IPS-18a (cell line): ENCODE measurements around the gene SGCA.

Source experiments
- H3K27ac ChIP-seq: one replicate; pipeline ENCODE4 v1.5.1; 2013; ENCODE audit warnings: low read length
- H3K27me3 ChIP-seq: one replicate; pipeline ENCODE4 v1.6.1; 2013; ENCODE audit warnings: mild to moderate bottlenecking, low read length; ENCODE audit not compliant: control insufficient read depth, insufficient read depth
- H3K36me3 ChIP-seq: one replicate; pipeline ENCODE4 v1.6.1; 2013; ENCODE audit warnings: low read depth, low read length; ENCODE audit not compliant: control insufficient read depth
- H3K4me1 ChIP-seq: one replicate; pipeline ENCODE4 v1.6.1; 2013; ENCODE audit warnings: low read depth, low read length; ENCODE audit not compliant: control insufficient read depth
- H3K4me3 ChIP-seq: one replicate; pipeline ENCODE4 v1.5.1; 2013; ENCODE audit warnings: low read length
- H3K9ac ChIP-seq: one replicate; pipeline ENCODE4 v1.6.1; 2013; ENCODE audit warnings: mild to moderate bottlenecking, low read length, moderate library complexity
- H3K9me3 ChIP-seq: one replicate; pipeline ENCODE4 v1.6.1; 2013; ENCODE audit warnings: low read depth, low read length; ENCODE audit not compliant: control insufficient read depth

SGCA gene

DNA sequence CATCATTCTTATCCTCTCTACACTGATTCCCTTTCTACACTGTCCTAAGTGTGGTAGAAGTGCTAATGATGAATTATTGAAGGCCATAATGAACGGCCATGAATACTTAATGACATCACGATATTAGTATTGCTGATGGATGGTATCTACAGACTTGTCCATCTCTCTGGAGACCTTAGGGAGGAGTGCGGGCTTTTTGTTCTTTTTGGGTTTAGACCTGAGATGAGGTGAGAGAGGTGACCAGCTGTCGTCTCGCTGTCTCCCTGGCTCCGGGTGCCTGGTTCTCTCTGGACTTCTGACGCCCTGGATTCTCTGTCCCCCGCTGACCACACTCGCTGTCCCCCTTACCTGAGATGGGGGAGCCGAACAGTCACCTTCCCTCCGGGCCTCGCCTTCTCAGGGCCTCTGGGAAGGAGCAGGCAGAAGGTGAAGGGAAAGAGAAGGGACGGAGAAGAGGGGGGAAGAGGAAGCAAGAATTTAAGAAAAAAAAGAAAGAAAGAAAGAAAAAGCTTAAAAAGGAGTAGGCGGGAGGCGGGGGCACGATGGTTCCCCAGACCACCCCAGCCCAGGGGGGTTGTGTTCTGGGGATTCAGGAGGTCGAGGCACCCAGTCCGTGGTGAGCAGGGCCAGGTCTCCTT lies 17.1 kb downstream of the SGCA start:
- Histone ChIP-seq H3K9ac (no peak overlapping the region), H3K27ac (no peak overlapping the region)

GRCh38 chr17:50183421-50183994 lies 17.7 kb downstream of the SGCA start:
- Histone ChIP-seq H3K9ac (no peak overlapping the region), H3K4me3 (no peak overlapping the region), H3K36me3 (no peaks in the 10 kb centered on the region), H3K9me3 (no peaks in the 10 kb centered on the region), H3K27ac (no peak overlapping the region), H3K4me1 (peaks cover 9% of the 10 kb centered on the region), H3K27me3 (no peaks in the 10 kb centered on the region)

More for the DNA sequence above, 17.1 kb downstream of the SGCA start:
- Histone ChIP-seq H3K4me3 (no peak overlapping the region), H3K27me3 (no peaks in the 10 kb centered on the region), H3K36me3 (no peaks in the 10 kb centered on the region), H3K4me1 (peaks cover 15% of the 10 kb centered on the region), H3K9me3 (no peaks in the 10 kb centered on the region)

GRCh38 chr17:50184064-50184463 lies 18.3 kb downstream of the SGCA start:
- no peak overlapping the region for H3K27ac ChIP-seq

DNA sequence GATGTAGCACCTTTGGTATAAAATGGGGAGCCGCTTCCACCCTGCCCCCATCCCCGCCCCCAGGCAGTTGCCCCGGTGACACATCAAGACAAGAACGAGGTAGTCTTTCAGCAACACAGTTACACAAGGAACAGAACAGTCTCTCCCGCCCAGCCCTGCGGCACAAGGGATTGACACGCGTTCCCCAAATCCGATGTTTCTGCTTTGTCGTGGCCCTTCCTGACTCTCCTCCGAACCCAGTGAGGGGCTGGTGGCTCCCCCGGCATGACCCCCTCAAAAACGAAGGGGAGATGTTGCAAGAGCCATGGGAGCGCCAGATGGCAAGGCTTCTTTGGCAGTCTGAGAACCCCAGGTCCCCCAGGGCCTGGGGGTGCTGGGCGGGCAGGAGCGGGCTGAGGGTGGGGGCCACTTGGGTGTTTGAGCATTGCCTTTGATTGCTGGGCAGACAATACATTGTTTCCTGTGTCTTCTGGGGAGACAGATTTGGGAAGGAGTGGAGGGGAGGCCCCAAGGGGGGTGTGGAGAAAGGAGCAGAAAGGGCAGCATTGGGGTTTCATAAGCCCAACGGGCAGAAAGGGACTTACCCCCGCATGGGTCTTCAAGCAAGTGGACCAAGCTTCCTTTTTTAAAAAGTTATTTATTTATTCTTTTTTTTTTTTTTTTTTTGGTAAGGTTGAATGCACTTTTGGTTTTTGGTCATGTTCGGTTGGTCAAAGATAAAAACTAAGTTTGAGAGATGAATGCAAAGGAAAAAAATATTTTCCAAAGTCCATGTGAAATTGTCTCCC lies 19.0 kb downstream of the SGCA start:
- Histone ChIP-seq H3K4me3 (no peak overlapping the region), H3K9ac (no peak overlapping the region), H3K36me3 (peaks cover 6% of the 10 kb centered on the region), H3K4me1 (peaks cover 7% of the 10 kb centered on the region), H3K9me3 (no peaks in the 10 kb centered on the region), H3K27ac (no peak overlapping the region), H3K27me3 (no peaks in the 10 kb centered on the region)

More at GRCh38 chr17:50184064-50184463, 18.3 kb downstream of the SGCA start:
- no peaks in the 10 kb centered on the region for H3K9me3 ChIP-seq
- peaks cover 5% of the 10 kb centered on the region for H3K36me3 ChIP-seq
- peaks cover 7% of the 10 kb centered on the region for H3K4me1 ChIP-seq
- no peak overlapping the region for H3K9ac ChIP-seq
- no peaks in the 10 kb centered on the region for H3K27me3 ChIP-seq
- H3K4me3 ChIP-seq, result no peak overlapping the region

DNA sequence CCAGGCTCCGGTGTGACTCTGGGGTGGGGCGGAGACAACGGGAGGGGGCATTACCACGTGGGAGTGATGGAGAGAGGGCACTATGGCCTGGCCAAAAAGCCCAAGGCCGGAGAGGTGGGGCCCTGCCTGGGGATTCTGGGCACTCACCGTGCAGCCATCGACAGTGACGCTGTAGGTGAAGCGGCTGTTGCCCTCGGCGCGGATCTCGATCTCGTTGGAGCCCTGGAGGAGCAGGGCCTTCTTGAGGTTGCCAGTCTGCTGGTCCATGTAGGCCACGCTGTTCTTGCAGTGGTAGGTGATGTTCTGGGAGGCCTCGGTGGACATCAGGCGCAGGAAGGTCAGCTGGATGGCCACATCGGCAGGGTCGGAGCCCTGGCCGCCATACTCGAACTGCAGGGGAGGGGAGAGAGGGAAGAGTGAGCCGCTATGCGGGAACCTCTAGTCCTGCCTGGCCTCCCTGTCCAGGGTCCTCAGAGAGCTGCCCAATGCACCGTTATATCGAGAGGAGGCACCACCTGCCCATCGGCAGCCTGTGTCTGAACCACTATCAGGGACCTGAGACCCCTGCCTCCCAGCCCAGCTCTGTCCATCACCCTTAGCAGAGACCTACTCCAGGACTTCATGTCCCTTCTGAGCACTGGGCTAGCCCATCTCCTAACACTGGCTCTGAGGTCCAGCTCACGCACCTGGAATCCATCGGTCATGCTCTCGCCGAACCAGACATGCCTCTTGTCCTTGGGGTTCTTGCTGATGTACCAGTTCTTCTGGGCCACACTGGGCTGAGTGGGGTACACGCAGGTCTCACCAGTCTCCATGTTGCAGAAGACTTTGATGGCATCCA lies 20.0 kb downstream of the SGCA start:
- H3K9me3 ChIP-seq, result no peaks in the 10 kb centered on the region
- H3K27ac ChIP-seq, result no peak overlapping the region
- H3K4me1 ChIP-seq, result peaks cover 7% of the 10 kb centered on the region
- H3K4me3 ChIP-seq, result no peak overlapping the region
- no peak overlapping the region for H3K9ac ChIP-seq
- H3K27me3 ChIP-seq, result no peaks in the 10 kb centered on the region
- H3K36me3 ChIP-seq, result peaks cover 6% of the 10 kb centered on the region

DNA sequence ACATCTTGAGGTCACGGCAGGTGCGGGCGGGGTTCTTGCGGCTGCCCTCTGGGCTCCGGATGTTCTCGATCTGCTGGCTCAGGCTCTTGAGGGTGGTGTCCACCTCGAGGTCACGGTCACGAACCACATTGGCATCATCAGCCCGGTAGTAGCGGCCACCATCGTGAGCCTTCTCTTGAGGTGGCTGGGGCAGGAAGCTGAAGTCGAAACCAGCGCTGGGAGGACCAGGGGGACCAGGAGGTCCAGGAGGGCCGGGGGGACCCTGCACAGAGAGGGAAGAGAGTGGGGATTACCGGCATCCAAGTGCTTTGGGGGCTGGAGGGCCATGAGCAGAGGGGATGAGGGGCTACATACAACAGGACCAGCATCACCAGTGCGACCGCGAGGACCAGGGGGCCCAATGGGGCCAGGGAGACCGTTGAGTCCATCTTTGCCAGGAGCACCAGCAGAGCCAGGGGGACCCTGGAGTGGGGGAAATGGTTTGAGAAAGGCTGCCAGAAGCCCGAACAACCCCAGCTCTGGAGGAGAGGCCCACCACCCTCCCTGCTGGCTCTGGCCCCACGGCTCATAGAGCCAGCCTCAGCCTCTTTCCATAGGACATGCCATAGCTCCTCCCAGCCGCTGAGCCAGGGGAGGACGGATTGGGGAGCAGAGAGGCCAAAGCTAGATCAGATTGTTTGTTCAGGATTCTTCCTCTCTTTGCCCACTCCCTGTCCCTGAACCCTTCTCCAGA lies 21.0 kb downstream of the SGCA start:
- peaks cover 6% of the 10 kb centered on the region for H3K36me3 ChIP-seq
- H3K9me3 ChIP-seq, result no peaks in the 10 kb centered on the region
- no peak overlapping the region for H3K4me3 ChIP-seq
- peaks cover 7% of the 10 kb centered on the region for H3K4me1 ChIP-seq
- no peaks in the 10 kb centered on the region for H3K27me3 ChIP-seq
- no peak overlapping the region for H3K9ac ChIP-seq
- H3K27ac ChIP-seq, result no peak overlapping the region

- Histone ChIP-seq H3K9ac (no peak overlapping the region), H3K4me3 (no peak overlapping the region), H3K36me3 (peaks cover 6% of the 10 kb centered on the region), H3K27me3 (no peaks in the 10 kb centered on the region), H3K4me1 (peaks cover 7% of the 10 kb centered on the region), H3K27ac (no peak overlapping the region), H3K9me3 (no peaks in the 10 kb centered on the region)
These were observed 21.6 kb downstream of the SGCA start for GRCh38 chr17:50187394-50187725.

GRCh38 chr17:50187751-50188530 lies 22.1 kb downstream of the SGCA start:
- no peaks in the 10 kb centered on the region for H3K9me3 ChIP-seq
- H3K36me3 ChIP-seq, result peaks cover 6% of the 10 kb centered on the region
- H3K4me1 ChIP-seq, result peaks cover 7% of the 10 kb centered on the region
- no peak overlapping the region for H3K27ac ChIP-seq
- no peaks in the 10 kb centered on the region for H3K27me3 ChIP-seq
- H3K4me3 ChIP-seq, result no peak overlapping the region
- H3K9ac ChIP-seq, result no peak overlapping the region

DNA sequence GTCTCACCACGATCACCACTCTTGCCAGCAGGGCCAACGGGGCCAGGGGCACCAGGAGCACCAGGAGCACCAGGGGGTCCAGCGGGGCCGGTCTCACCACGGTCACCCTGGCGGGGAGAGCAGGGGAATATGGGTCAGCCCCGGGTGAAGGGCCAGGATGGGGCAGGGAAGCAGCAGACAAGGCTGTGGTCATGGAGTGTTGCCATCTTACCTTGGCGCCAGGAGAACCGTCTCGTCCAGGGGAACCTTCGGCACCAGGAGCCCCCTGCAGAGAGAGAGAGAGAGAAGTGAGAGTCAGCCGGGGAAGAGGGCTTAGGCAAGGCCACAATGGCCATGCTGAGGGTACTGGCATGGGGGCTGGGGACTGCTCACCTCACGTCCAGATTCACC lies 22.7 kb downstream of the SGCA start:
- Histone ChIP-seq H3K36me3 (peaks cover 6% of the 10 kb centered on the region), H3K4me3 (no peak overlapping the region), H3K4me1 (peaks cover 6% of the 10 kb centered on the region), H3K27ac (no peak overlapping the region), H3K9me3 (no peaks in the 10 kb centered on the region), H3K27me3 (no peaks in the 10 kb centered on the region), H3K9ac (no peak overlapping the region)

DNA sequence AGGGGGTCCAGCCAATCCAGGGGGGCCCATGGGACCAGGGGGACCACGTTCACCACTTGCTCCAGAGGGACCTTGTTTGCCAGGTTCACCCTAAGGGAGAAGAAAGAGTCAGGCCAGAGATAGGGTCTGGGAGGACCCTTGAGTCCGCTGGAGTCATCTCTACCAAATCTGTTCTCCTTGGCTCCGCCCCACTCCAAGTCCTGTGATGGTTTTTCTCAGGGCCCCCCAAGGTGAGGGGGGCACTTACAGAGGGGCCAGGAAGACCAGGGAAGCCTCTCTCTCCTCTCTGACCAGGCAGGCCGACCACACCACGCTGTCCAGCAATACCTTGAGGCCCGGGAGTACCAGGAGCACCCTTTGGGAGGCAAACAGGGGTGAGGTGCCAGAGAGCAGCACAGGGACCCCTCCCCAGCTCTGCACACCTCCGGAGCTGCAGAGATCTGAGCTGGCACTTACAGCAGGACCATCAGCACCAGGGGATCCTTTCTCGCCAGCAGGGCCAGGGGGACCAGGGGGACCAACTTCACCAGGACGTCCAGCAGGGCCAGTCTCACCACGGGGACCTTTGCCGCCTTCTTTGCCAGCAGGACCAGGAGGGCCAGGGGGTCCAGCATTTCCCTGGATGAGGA lies 23.2 kb downstream of the SGCA start:
- Histone ChIP-seq H3K36me3 (peaks cover 6% of the 10 kb centered on the region), H3K4me1 (peaks cover under 1% of the 10 kb centered on the region), H3K4me3 (no peak overlapping the region), H3K9ac (no peak overlapping the region), H3K9me3 (no peaks in the 10 kb centered on the region), H3K27me3 (no peaks in the 10 kb centered on the region), H3K27ac (no peak overlapping the region)
